ENCODE data around the gene DYRK1B.

DYRK1B gene

GRCh38 chr19:39807846-39808364 lies 26.1 kb downstream of the DYRK1B start:
- DNase-seq: no peak

- DNase-seq: no peak
Observed at GRCh38 chr19:39805104-39805503, 28.9 kb downstream of the DYRK1B start.

- no peak for DNase-seq
Observed at GRCh38 chr19:39802958-39803357, 31.0 kb downstream of the DYRK1B start.

- DNase-seq: no peak
Observed at GRCh38 chr19:39797083-39797482, 36.9 kb downstream of the DYRK1B start.

GRCh38 chr19:39796000-39796498 lies 37.9 kb downstream of the DYRK1B start:
- no peak for DNase-seq

GRCh38 chr19:39795001-39795400 lies 39.0 kb downstream of the DYRK1B start:
- no peak for DNase-seq

- peak; percentile 67 for DNase-seq
Observed at GRCh38 chr19:39792999-39793546, 40.9 kb downstream of the DYRK1B start.

GRCh38 chr19:39788244-39788643 lies 45.7 kb downstream of the DYRK1B start:
- no peak for DNase-seq

GRCh38 chr19:39780894-39781293 lies 53.1 kb downstream of the DYRK1B start:
- DNase-seq: no peak

GRCh38 chr19:39778763-39779162 lies 55.2 kb downstream of the DYRK1B start, which contains the start of gene LEUTX:
Gene LEUTX (plus strand): TSS chr19:39778854. CDS start chr19:39778921, 67 bp downstream.
- DNase-seq: no peak
